Panc1 (cell line): ENCODE results near the gene ACTA2.

Experiments
- CTCF ChIP-seq: fragments of 450-650 bp; IDR thresholded peaks from 2 replicates; pipeline ENCODE4 v1.5.1; 2017; ENCODE audit warnings: mild to moderate bottlenecking
- REST ChIP-seq, 2 experiments: IDR thresholded peaks; 2 replicates each; pipeline ENCODE4 v1.6.1; 2011 to 2012; ENCODE audit warnings: low read depth in 2 of 2, control low read depth in 1 of 2, low read length in 1 of 2, mild to moderate bottlenecking in 1 of 2, moderate library complexity in 1 of 2; ENCODE audit not compliant: insufficient read depth in 1 of 2

- no peak for TF ChIP-seq CTCF
- no peak for TF ChIP-seq REST (IDR thresholded peaks at IDR 0.05; ENCODE audit: insufficient read depth in 1 of 2, low read depth in 2 of 2, low read length in 1 of 2)
These were observed 13.6 kb downstream of the ACTA2 start for GRCh38 chr10:88938938-88939337.
